ENCODE data around the gene GPC6.

The GPC6 gene

DNA sequence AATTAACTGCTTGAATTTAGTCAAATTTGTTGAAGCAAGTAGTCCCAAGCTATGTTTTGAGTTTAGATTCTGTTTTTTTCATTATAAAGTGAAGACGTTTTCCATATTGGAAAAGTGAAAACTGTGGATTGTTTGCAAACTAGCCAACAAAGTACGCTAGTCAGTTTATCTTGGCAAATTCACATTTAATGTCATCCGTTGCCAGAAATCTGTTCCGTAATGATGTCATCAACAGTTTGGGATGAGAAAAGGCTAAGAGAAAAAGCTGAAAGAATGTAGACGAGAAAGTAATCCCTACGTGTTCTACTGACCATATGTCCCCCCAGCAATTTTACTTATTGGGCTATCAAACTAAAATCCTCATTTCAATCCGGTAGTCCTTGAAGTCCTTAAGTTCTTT lies 419.6 kb downstream of the GPC6 start:
- DNase-seq (ENCODE audit: low read depth) = no peak
- TF ChIP-seq, protein P1, sequence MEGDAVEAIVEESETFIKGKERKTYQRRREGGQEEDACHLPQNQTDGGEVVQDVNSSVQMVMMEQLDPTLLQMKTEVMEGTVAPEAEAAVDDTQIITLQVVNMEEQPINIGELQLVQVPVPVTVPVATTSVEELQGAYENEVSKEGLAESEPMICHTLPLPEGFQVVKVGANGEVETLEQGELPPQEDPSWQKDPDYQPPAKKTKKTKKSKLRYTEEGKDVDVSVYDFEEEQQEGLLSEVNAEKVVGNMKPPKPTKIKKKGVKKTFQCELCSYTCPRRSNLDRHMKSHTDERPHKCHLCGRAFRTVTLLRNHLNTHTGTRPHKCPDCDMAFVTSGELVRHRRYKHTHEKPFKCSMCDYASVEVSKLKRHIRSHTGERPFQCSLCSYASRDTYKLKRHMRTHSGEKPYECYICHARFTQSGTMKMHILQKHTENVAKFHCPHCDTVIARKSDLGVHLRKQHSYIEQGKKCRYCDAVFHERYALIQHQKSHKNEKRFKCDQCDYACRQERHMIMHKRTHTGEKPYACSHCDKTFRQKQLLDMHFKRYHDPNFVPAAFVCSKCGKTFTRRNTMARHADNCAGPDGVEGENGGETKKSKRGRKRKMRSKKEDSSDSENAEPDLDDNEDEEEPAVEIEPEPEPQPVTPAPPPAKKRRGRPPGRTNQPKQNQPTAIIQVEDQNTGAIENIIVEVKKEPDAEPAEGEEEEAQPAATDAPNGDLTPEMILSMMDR (conservative IDR thresholded peaks at IDR 0.05; ENCODE audit: low read depth, low read length) = no peak
- no peak overlapping the region for H3K4me3 ChIP-seq (ENCODE audit: low read length)

DNA sequence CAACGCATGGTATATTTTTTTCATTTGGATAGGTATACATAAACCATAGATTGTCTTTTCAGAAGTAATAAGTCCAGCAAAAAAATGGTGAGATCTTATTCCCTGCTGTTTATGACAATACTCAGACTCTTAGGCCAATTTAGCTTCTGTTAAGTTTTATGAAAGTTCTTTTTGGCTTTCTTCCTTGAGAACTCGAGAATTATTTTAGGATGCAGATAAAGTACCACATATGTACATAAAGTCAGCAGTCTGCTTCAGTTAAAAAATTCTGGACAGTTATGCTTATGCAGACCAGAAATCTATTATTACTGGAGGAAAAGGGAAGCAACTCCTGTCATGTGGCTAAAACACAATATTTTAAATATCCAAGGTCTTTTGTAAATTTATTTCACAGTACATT lies 422.9 kb downstream of the GPC6 start:
- no peak for DNase-seq (ENCODE audit: low read depth)
- no peak overlapping the region for H3K4me3 ChIP-seq (ENCODE audit: low read length)
- TF ChIP-seq, protein P1 (conservative IDR thresholded peaks at IDR 0.05; ENCODE audit: low read depth, low read length) = no peak

DNA sequence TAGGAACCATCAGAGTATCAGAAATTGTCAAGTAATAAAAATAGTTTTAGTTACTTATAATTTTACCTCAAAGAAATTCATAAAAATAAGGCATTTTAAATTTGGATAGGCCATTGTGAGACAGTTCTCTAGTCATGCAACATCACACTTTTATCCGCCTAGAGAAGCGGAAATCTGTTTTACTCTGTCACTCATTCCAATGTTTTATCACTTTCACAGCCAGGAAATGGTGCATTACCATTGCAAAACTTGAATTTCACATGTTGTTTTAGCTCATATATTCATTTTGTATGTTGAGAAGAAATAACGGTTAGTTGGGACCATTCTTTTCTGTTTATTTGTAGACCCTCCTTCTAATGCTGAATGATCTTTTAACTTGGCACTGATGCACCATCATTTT lies 427.2 kb downstream of the GPC6 start:
- TF ChIP-seq, protein P1 (conservative IDR thresholded peaks at IDR 0.05; ENCODE audit: low read depth, low read length) = no peak
- no peak overlapping the region for H3K4me3 ChIP-seq (ENCODE audit: low read length)
- no peak for DNase-seq (ENCODE audit: low read depth)

DNA sequence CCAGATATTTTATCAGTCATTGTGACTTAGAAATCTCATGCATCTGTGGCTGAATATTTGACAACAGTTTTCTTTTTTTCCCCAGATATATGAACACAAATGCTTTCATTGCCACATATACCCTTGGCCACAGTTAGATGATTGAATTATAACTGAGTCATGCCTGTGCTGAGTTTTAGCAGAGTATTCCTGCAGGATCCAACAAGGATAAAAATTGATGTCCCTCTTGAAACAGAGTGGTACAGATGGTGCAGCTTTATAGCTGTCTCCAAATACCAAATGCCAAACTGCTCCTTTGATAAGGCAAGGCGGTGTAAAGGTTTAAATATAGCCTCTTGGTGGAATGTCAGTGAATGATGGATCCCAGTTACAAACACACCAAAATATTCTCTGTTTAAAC lies 428.5 kb downstream of the GPC6 start:
- DNase-seq (ENCODE audit: low read depth) = no peak
- TF ChIP-seq, protein P1 (conservative IDR thresholded peaks at IDR 0.05; ENCODE audit: low read depth, low read length) = no peak
- no peak overlapping the region for H3K4me3 ChIP-seq (ENCODE audit: low read length)

DNA sequence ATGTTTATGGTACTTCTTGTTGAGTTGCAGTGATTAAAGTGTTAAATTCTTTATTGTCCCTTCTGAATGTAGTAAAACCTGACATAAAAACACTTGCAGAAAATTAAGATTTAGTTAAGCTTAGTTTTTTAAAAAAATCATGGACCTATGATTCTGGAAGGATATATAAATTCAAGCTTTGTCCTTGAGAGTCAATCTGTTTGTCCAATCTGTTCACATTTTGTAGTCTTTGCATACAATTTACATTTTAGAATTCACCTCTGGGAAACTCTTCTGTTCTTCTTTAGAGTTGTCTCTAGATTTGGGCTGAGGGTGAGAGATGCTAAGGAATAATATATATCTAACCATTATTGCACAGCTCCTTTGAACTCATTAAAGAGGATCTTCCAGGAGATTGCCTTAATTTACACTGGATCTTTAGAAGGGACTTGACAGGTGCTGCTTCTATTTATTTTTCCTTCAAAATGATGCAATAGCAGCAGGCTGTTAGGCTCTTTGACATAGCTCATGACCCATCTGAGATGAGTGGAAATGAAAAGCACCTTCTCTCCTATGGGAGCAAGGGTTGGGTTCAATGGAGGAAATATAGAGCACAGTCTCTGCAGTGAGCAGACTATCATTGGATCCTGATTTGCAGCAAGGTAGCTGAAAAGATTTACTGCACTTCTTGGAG lies 433.9 kb downstream of the GPC6 start:
- no peak for DNase-seq (ENCODE audit: low read depth)
- no peak overlapping the region for H3K4me3 ChIP-seq (ENCODE audit: low read length)
- TF ChIP-seq, protein P1 (conservative IDR thresholded peaks at IDR 0.05; ENCODE audit: low read depth, low read length) = no peak

DNA sequence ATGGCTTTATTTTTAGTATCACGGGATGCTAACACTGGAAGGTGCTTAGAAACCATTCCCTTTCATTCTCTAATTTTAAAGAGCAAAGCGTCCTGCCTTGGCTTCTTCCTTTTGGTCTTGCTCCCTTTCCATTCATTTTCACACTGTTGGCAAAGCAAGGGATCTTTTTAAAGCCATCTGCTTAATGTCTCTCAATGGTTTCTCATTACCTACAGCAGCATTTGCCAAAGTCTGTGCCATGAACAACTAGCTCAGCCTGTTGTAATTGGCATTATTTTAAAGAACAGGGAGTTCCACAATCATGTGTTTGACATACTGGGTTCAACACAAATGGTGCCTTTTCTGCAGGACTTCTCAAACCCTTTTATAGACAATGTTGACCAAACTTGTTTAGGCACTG lies 444.3 kb downstream of the GPC6 start:
- H3K4me3 ChIP-seq (ENCODE audit: low read length) = no peak overlapping the region
- DNase-seq (ENCODE audit: low read depth) = no peak
- TF ChIP-seq, protein P1 (conservative IDR thresholded peaks at IDR 0.05; ENCODE audit: low read depth, low read length) = no peak

DNA sequence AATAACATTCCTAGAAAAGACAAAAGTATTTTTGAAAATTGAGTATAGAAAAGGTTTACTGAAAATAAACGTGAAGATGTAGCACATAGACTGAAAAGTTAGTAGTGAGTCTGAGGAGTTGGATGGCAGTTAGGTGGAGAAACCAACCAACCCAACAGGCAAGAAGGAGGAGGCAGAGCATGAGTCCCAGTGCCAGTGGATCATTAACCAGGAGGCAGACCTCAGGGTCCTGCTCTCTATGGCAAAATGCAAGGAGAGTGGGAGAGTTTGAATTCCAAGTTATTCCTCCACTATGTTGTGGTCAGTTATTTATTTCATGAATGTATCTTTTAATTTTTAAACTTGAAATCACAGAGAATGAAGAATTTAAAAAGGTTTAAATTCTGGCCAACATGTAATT lies 446.4 kb downstream of the GPC6 start:
- H3K4me3 ChIP-seq (ENCODE audit: low read length) = no peak overlapping the region
- TF ChIP-seq, protein P1 (conservative IDR thresholded peaks at IDR 0.05; ENCODE audit: low read depth, low read length) = no peak
- DNase-seq (ENCODE audit: low read depth) = no peak
